Activated naive CD4-positive, alpha-beta T cell treated with anti-CD3 and anti-CD28 coated beads, Interleukin-2, amount 50 U/mL, for 16 hours (primary cell): ENCODE results near the gene MSANTD3.

Source experiments
- DNase-seq: peaks from one replicate; pipeline ENCODE4 v3.0.0-alpha.2; 2020

The MSANTD3 gene

DNA sequence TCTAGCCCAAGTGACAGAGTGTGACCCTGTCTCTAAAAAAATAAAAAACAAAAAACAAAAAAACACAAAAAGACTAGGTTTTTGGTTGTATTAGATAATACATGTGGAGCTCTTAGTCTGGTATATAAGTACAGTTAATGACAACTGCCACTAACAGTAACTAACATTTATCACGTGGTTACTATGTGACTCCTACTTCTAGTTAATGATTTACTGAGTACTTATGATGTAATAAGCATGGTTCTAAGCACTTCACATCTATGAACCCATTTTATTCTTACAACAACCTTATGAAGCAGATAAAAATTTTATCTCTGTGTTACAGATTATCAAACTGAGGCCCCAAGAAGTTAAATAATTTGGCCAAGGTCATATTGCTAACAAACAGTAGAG, 39.9 kb downstream of the MSANTD3 start:
- DNase-seq: no peak

DNA sequence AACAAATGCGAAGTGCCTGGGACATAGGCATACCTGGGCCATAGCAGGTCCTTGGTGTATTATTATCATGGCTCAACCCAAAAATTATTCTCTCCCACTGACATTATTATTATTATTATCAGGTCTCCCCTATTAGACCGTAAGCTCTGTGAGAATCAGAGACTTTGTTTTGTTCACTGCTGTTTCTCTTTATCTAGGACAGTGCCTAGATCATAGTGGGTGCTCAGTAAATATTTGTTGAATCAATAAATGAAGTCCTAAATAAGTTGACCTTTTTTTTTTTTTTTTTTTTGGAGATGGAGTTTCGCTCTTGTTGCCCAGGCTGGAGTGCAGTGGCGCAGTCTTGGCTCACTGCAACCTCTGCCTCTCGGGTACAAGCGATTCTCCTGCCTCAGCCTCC, 41.1 kb downstream of the MSANTD3 start:
- no peak for DNase-seq

DNA sequence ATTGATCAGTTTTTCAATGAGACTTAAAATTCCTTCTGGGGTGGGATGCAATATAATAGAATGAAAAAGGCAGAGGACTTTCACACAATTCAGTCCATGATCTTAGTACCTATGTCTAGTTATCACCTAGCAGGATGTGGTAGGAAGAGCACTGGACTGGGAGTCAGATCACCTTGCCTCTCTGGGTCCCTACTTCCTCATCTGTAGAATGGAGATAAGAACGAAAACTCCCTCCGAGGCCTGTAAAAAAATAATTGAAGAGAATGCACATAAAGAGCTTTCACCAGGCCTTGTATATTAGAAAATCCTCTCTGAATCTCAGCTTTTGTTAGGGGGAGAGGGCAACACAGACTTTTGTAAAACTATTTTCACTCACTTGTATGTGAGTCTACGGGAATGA, 45.3 kb downstream of the MSANTD3 start:
- no peak for DNase-seq

DNA sequence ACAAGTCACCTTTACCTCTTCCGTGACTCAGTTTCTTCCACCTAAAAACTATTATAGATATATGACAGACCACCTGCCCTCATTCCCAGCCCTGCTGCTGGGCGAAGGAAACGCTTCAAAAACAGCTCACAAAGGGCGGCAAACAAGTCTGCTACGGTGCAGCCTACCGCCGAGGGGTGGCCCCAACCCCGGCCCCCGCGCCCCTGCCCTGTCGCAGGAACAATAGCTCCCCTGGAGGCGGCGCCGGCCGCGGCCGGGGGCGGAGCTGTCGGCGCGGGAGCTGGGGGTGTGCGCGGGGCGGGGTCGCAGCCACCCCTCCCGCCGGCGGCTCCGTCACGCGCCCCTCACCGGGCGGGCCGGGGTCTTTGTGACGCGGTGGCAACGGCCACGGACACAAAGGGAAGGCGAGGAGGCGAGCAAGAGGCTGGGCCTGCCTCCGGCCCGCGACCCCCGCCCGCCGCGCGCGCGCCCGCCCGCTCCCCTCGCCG, 45.9 kb downstream of the MSANTD3 start, which contains the start of gene TMEFF1:
TMEFF1 (plus strand) TSS at position 362 of the 488 bp plus-strand sequence. CDS start 396 bp downstream, outside the sequence.
- DNase-seq: peak; percentile 60

DNA sequence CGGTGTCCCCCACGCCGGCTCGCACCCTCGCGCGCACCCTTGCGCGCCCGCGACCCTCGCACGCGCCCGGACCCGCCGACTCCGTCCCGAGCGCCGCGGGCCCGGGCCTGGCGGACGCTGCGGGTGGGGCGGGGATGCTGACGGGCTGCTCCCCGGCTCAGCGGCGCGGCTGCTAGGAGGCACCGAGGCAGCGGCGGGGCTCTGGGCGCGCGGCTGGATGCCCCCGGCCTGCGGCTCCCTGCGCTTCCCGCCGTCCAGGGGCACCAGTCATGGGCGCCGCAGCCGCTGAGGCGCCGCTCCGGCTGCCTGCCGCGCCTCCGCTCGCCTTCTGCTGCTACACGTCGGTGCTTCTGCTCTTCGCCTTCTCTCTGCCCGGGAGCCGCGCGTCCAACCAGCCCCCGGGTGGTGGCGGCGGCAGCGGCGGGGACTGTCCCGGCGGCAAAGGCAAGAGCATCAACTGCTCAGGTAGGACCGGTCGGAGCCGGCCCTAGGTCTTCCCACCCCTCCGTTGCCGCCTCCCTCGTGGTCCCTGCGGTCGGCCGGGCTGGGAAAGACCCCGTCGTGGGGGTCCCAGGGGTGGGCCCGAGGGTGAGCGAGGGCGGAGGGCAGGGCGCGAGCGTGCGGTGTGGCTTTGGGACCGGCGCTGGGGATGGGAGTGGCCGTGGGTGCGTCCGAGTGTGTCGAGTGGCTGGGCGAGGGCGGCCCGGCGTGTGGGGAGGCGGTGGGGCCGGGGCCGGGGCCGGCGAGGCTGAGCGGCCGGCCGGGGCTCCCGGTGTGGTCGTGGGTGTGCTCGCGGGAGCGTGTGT, 46.5 kb downstream of the MSANTD3 start:
- DNase-seq: peak; percentile 33

GRCh38 chr9:100474082-100474923, 47.4 kb downstream of the MSANTD3 start:
- DNase-seq: peak; percentile 10

DNA sequence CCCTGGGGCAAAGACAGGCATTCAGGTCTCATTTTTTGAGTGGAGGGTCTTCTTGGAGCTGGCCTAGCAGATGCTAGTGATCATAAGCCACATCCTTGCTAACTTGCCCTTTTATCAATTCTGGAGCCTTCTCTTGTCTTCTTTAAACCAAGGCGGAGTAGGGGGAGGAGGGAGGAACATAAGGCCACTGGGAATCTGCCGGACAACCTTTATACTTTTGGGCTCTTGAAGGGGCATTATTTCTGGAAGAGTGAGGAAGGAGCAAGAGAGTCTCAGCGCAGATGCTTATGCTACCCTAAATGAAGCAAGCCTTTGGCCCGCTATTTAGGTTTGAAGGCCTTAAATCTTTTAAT, 48.0 kb downstream of the MSANTD3 start:
- DNase-seq: no peak

GRCh38 chr9:100477241-100477640, 50.3 kb downstream of the MSANTD3 start:
- DNase-seq: no peak

- no peak for DNase-seq
Observed at GRCh38 chr9:100478192-100478591, 51.2 kb downstream of the MSANTD3 start.

- no peak for DNase-seq
Observed at GRCh38 chr9:100479820-100480219, 52.9 kb downstream of the MSANTD3 start.

- DNase-seq: no peak
Observed at GRCh38 chr9:100485196-100485595, 58.3 kb downstream of the MSANTD3 start.

DNA sequence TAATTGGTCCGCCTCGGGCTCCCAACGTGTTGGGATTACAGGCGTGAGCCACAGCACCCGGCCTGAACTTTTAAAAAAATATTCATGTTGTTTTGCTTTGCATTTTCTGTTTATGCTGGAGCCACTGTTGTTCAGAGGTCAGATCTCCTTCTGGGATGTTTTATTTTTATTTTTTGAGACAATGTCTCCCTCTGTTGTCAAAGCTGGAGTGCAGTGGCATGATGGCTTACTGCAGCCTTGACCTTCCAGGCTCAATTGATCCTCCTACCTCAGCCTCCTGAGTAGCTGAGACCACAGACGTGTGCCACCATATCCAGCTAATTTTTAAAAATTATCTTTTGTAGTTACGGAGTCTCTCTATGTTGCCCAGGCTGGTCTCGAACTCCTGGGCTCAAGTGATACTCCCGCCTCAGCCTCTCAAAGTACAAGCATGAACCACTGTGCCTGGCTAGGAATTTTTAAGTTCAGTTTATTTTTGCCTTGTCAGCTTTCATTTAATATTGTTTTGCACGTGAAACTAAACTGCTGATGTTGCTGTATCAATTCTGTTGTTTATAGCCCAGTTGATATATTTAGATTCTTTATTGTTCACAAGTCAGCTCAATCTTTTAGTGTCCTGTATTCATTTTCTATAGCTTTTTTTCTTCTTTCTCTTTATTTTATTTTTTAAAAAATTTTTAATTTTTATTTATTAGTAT, 59.7 kb downstream of the MSANTD3 start:
- no peak for DNase-seq

DNA sequence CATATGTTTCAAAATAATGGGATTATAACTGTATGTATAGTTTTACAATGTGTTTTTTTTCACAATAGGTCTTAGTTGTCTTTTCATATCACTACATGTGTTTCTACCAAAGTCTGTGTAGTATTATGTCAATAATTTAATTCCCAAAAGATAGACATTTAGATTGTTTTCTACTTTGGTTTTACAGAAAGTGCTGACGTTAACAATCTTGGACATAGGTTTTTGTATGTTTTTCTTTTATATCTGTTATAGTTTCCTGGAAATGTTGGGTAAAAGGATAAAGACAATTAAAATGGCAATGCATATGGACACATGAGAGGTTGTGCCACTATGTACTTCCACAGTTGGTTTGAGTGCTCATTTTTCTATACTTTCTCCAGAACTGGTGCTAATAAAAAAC, 61.2 kb downstream of the MSANTD3 start:
- no peak for DNase-seq

DNA sequence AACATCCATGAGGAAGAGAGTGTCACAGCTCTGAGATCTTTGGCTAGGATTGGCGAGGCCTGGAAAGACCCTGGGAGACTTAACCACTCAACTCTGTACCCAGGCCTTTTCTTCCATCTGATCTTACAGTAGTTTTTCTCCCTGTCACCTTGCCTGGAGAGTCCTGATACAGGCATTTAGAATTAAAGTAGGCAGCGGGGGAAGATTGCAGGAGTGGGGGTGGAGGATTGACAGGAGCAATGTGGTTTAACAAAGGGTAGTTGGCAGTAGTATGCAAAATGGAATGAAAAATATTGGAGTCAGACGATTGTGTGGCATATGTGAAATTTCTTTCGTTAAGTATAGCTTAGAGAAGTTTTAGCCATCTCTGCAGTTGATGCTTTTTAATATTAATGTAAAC, 62.9 kb downstream of the MSANTD3 start:
- DNase-seq: no peak

GRCh38 chr9:100492952-100493351, 66.0 kb downstream of the MSANTD3 start:
- no peak for DNase-seq

GRCh38 chr9:100498592-100498991, 71.6 kb downstream of the MSANTD3 start:
- no peak for DNase-seq

DNA sequence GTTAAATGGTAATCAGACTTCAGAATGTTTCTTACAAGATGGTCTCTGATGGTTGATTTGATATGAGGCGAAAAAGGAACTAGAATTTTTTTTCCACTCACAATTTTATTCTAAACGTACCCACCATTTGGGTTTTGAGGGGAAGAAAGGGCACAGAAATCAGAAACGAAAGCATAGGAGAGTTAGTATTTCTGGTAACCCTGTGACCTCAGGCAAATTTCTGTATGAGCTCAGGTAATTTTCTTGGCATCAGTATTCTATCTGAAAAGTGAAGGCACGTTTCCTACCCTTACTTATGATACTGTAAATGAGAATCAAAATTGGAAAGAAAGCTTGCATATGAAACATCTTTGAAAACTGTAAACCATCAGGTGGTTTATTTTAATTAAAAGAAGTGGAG, 72.5 kb downstream of the MSANTD3 start:
- DNase-seq: no peak

DNA sequence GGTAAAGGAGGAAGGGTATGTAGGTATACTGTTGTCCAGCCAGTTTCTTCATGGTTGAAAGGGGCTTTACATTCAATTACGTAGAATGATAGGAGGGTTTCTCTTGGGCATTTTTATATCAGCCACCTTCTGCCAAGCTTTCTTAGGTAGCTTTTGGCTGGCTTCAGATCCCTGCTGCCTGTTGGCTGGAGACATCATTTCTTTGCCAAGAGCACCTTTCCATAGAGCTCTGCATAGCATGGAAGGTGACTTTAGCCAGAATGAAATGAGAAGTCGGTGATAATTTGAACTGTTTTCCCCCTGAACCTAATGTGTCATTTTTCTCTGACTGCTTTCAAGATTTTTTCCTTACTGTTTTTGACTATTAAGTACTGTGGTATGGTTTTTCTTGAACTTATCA, 72.9 kb downstream of the MSANTD3 start:
- DNase-seq: no peak
